Right renal pelvis (tissue), 4 donors: ENCODE results near the gene SHOX. TPM values are rescaled to one million over a fixed set of nuclear protein-coding genes. Genes with fewer than 3 reads are reported as not detected.

Experiments used
- DNase-seq, 4 donors: peaks; one replicate each; pipeline ENCODE4 v3.0.0-alpha.2; 2013; ENCODE audit warnings: low read depth in 4 of 4, low spot score in 3 of 4, missing footprints in 1 of 4
- polyA plus RNA-seq, 4 donors: library from polyadenylated mRNA; unstranded; fragments of 120-200 nt; gene quantifications; one replicate each; pipeline ENCODE4 v1.2.1, GENCODE V29; 2013; ENCODE audit not compliant: insufficient read length in 4 of 4

The SHOX gene
- polyA plus RNA-seq, 4 donors = 0.08 to 0.09 TPM; not detected in 2

- no peak for DNase-seq
Observed at GRCh38 chrX:703866-704265, 73.3 kb downstream of the SHOX start.

Other genes starting within 250 kb of the SHOX start
- gene PPP2R3B, start 243.9 kb upstream of the SHOX start, polyA plus RNA-seq = 10 to 100 TPM; 16.8 to 33.2 (median 22.1) TPM